Measurements from ENCODE around the gene HOXC5. TPM values are rescaled to one million over a fixed set of nuclear protein-coding genes. Genes with fewer than 3 reads are reported as not detected.
"Not testable (repeated sequence)": the region's sequence is repeated elsewhere in the genome, so short reads cannot be mapped to it uniquely, and the experiment has no call there.

Gene HOXC5
- polyA plus RNA-seq, 2 of the 4 experiments (the other 2 are of a cell fraction): 0.41 to 0.98 TPM

DNA sequence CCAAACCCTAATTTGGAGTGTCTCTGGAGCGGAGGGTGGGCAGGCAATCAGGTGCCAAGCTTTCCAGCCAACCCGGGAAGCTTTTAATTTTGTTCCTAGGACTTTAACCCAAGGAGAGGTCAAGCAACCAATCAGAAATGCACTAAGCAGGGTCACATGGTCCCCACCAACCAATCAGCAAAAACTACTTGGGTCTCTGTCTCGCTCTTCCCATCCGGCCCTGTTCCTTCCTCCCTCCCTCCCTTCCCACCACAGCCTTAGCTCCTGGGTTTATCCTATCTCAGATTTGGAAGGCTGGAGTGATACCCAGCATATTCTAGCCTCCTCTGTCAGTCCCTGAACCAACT is 7.3 kb downstream of the HOXC5 start:
- ATAC-seq (peak in 1 of 2 experiments; percentile 65; a peak in 3 of 6 replicates), FAIRE-seq (no peak), DNase-seq (ENCODE audit: low read depth in 1 of 2, low spot score in 1 of 2) (peak; percentile 52 to 57)
- TF ChIP-seq POLR2AphosphoS2 (conservative IDR thresholded peaks at IDR 0.05; ENCODE audit: low read length) (no peak), CHD4 (IDR thresholded peaks at IDR 0.05; ENCODE audit: borderline replicate concordance) (no peak), USF2 (IDR thresholded peaks at IDR 0.05) (peak; percentile 77)
- ChIA-PET POLR2A (no interaction called here), CTCF (interaction anchor here (1.4 to 27.9 kb wide), 6 partner anchors 11 to 175 kb away, joined by 3 to 476 read pairs (median 6); partner anchors contain the start of gene SMUG1)
- Histone ChIP-seq H3K4me2 (no peak overlapping the region), H3K4me1 (peaks cover 7% of the 10 kb centered on the region; the same call in 1 of the 3 replicates), H3K27ac (no peak overlapping the region), H3K9me3 (no peaks in the 10 kb centered on the region), H3K4me3 (no peak overlapping the region)
- 75% methylated on average over 4 of the region's 4 CpGs for WGBS (ENCODE audit: missing lambda C conversion rate)

DNA sequence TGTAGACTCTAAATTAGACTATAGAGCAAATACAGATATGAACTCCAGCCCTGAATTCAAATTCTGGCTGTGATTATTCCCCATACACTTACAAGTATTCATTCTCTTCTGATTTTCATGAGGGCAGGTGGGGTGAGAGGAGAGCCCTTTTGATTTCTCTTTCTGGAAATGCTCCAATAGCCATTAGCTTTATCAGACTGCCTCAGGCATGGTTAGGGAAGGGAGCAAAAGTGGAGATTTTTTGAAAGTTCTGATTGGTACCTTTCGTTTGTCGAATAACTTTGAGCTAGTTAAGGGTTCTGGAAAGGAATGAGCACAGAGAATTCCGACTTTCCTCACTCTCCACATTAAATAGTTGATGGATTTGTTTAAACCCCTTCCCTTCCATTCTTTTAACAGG is 7.8 kb downstream of the HOXC5 start:
- Histone ChIP-seq H3K4me1 (peaks cover 7% of the 10 kb centered on the region; the same call in 1 of the 3 replicates), H3K27ac (no peak overlapping the region), H3K4me3 (no peak overlapping the region), H3K9me3 (no peaks in the 10 kb centered on the region), H3K4me2 (no peak overlapping the region)
- POLR2A ChIA-PET: interaction anchor here (0.8 to 1.2 kb wide), 2 partner anchors 8 to 13 kb away, joined by 4 to 7 read pairs; partner anchors contain the start of genes HOXC4 and HOXC5
- TF ChIP-seq TP53 (CRISPR knock-in tag; IDR thresholded peaks at IDR 0.05) (no peak), ZC3H11A (IDR thresholded peaks at IDR 0.05) (no peak), POLR2AphosphoS2 (conservative IDR thresholded peaks at IDR 0.05; ENCODE audit: low read length) (no peak), CEBPB (IDR thresholded peaks at IDR 0.05) (no peak)
- 68% methylated on average over 3 of the region's 3 CpGs for WGBS (ENCODE audit: missing lambda C conversion rate)
- CTCF ChIA-PET: interaction anchor here (1.2 to 27.9 kb wide), 8 partner anchors 8 to 175 kb away, joined by 3 to 476 read pairs (median 6); partner anchors contain the start of genes HOXC5 and SMUG1
- no peak for ATAC-seq
- no peak for DNase-seq (ENCODE audit: low read depth in 1 of 2, low spot score in 1 of 2)
- no peak for FAIRE-seq

DNA sequence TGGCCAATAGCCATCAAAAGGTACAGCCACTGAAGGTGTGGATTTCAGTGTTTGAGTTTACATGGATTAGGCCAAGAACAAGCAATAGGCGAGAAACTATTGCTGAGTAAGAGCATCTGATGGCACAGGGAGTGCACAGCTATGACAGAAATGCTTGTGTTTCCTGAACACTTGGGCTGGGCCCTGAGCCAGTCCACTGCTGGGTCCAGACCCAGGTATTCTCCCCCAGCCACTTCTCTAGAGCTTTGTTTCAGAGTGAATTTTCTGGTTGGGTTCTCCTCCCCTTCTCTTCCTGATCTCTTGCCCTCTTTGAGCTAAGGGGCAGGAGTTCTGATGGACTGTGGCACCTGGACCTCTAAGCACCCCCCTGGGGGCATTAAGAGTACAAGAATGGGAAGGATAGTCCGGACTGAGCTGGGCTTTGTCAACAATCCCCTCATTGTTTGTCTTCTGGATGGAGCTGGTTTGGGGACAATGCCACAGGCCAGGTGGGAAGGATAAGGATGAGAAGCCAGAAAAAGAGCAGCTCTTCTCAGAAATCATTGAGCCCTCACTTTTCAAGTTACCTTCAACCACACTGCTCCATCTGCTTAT is 8.3 kb downstream of the HOXC5 start:
- POLR2A ChIA-PET: interaction anchor here (0.8 to 1.2 kb wide), 2 partner anchors 9 to 13 kb away, joined by 4 to 7 read pairs; partner anchors contain the start of genes HOXC4 and HOXC5
- DNase-seq (ENCODE audit: low read depth in 1 of 2, low spot score in 1 of 2): no peak
- Histone ChIP-seq H3K27ac (no peak overlapping the region), H3K4me3 (no peak overlapping the region), H3K4me1 (peaks cover 7% of the 10 kb centered on the region; the same call in 1 of the 3 replicates), H3K4me2 (no peak overlapping the region), H3K9me3 (no peaks in the 10 kb centered on the region)
- ATAC-seq: no peak
- no peak for TF ChIP-seq EP300 (IDR thresholded peaks at IDR 0.05)
- no peak for TF ChIP-seq BHLHE40 (IDR thresholded peaks at IDR 0.05; ENCODE audit: low read depth, low read length)
- TF ChIP-seq FOSB (CRISPR knock-in tag; IDR thresholded peaks at IDR 0.05): no peak
- no peak for FAIRE-seq
- 63% methylated on average over 2 of the region's 2 CpGs for WGBS (ENCODE audit: missing lambda C conversion rate)
- CTCF ChIA-PET: interaction anchor here (0.6 to 27.9 kb wide), 8 partner anchors 8 to 174 kb away, joined by 3 to 476 read pairs (median 6); partner anchors contain the start of genes HOXC5 and SMUG1

DNA sequence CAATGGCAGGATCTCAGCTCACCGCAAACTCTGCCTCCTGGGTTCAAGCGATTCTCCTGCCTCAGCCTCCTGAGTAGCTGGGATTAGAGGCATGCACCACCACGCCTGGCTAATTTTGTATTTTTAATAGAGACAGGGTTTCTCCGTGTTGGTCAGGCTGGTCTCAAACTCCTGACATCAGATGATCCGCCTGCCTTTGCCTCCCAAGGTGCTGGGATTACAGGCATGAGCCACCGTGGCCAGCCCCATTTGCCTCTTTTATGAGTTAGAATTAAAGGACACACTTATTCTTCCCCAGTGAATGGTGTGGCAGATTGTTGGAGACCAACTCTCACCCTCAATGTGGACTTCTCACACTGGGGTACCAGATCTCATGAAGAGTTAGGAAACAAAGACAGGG is 9.2 kb downstream of the HOXC5 start:
- H3K27ac ChIP-seq; ATAC-seq; FAIRE-seq; DNase-seq (ENCODE audit: low read depth in 1 of 2, low spot score in 1 of 2); POLR2A ChIA-PET; H3K9me3 ChIP-seq; H3K4me2 ChIP-seq; H3K4me1 ChIP-seq; H3K4me3 ChIP-seq: not testable (repeated sequence)
- CTCF ChIA-PET: interaction anchor here (1.2 to 27.9 kb wide), 5 partner anchors 9 to 173 kb away, joined by 4 to 476 read pairs (median 9); partner anchors contain the start of genes HOXC5 and SMUG1
- 64% methylated on average over 6 of the region's 6 CpGs for whole genome bisulfite sequencing (ENCODE audit: missing lambda C conversion rate)

GRCh38 chr12:54042970-54043853 is 10.4 kb downstream of the HOXC5 start:
- Histone ChIP-seq H3K27ac (no peak overlapping the region), H3K4me3 (no peak overlapping the region), H3K9me3 (no peaks in the 10 kb centered on the region), H3K4me2 (no peak overlapping the region), H3K4me1 (no peaks in the 10 kb centered on the region)
- 58% methylated on average over 6 of the region's 6 CpGs for WGBS (ENCODE audit: missing lambda C conversion rate)
- CTCF ChIA-PET: interaction anchor here (0.9 to 27.9 kb wide), 6 partner anchors 9 to 150 kb away, joined by 3 to 476 read pairs (median 8); partner anchors contain the start of genes HOXC4, HOXC5 and SMUG1
- POLR2A ChIA-PET: no interaction called here
- no peak for ATAC-seq
- no peak for FAIRE-seq
- no peak for DNase-seq (ENCODE audit: low read depth in 1 of 2, low spot score in 1 of 2)
- TF ChIP-seq JUN (IDR thresholded peaks at IDR 0.05): no peak
- TF ChIP-seq, protein P1, sequence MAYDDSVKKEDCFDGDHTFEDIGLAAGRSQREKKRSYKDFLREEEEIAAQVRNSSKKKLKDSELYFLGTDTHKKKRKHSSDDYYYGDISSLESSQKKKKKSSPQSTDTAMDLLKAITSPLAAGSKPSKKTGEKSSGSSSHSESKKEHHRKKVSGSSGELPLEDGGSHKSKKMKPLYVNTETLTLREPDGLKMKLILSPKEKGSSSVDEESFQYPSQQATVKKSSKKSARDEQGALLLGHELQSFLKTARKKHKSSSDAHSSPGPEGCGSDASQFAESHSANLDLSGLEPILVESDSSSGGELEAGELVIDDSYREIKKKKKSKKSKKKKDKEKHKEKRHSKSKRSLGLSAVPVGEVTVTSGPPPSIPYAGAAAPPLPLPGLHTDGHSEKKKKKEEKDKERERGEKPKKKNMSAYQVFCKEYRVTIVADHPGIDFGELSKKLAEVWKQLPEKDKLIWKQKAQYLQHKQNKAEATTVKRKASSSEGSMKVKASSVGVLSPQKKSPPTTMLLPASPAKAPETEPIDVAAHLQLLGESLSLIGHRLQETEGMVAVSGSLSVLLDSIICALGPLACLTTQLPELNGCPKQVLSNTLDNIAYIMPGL (CRISPR knock-in tag; IDR thresholded peaks at IDR 0.05; ENCODE audit: borderline replicate concordance): no peak
- no peak for TF ChIP-seq RNF2 (IDR thresholded peaks at IDR 0.05; ENCODE audit: borderline replicate concordance, low read depth)
- no peak for TF ChIP-seq TFCP2L1 (CRISPR knock-in tag; IDR thresholded peaks at IDR 0.05)
- TF ChIP-seq ATOH8 (CRISPR knock-in tag; IDR thresholded peaks at IDR 0.05; ENCODE audit: low read depth): no peak
- TF ChIP-seq NR3C1 (IDR thresholded peaks at IDR 0.05): no peak
- no peak for TF ChIP-seq PHF8 (IDR thresholded peaks at IDR 0.05; ENCODE audit: borderline replicate concordance, low read depth)
- TF ChIP-seq HOXA7 (CRISPR knock-in tag; IDR thresholded peaks at IDR 0.05): no peak
- no peak for TF ChIP-seq JUNB (IDR thresholded peaks at IDR 0.05)
- no peak for TF ChIP-seq RCOR1 (IDR thresholded peaks at IDR 0.05; ENCODE audit: low read depth, low read length)
- TF ChIP-seq RFX5 (IDR thresholded peaks at IDR 0.05): no peak
- no peak for TF ChIP-seq KDM5A (IDR thresholded peaks at IDR 0.05)
- no peak for TF ChIP-seq ZSCAN20 (CRISPR knock-in tag; IDR thresholded peaks at IDR 0.05)
